ENCODE results near the gene RAI1. TPM values are rescaled to one million over a fixed set of nuclear protein-coding genes. Genes with fewer than 3 reads are reported as not detected.

Gene RAI1
- total and polyA plus RNA-seq, 2 of the 8 experiments (the other 6 are each of a cell fraction or from before 2014, with no cell fraction given): 0.39 to 1.2 TPM

GRCh38 chr17:17808706-17809432 is 127.6 kb downstream of the RAI1 start (continued):
- no peak for TF ChIP-seq POU5F1 (IDR thresholded peaks at IDR 0.05; ENCODE audit: low read depth, low read length)
- no peak for TF ChIP-seq JUND (IDR thresholded peaks at IDR 0.05; ENCODE audit: low read length)
- TF ChIP-seq TAF7 (optimal IDR thresholded peaks at IDR 0.05; ENCODE audit: borderline replicate concordance, low read depth, low read length): no peak
- no peak for TF ChIP-seq GTF2F1 (IDR thresholded peaks at IDR 0.05; ENCODE audit: borderline replicate concordance, low read depth, low read length)

All from H1 (cell line).